ENCODE results near the gene PCCA.
"Not testable (repeated sequence)": the region's sequence is repeated elsewhere in the genome, so short reads cannot be mapped to it uniquely, and the experiment has no call there.

The PCCA gene

GRCh38 chr13:100524688-100525087, 435.8 kb downstream of the PCCA start:
- not testable (repeated sequence) for H3K4me1 ChIP-seq (ENCODE audit: control insufficient read depth, low read depth, low read length); H3K23ac ChIP-seq (ENCODE audit: low read length); H3K36me3 ChIP-seq (ENCODE audit: control insufficient read depth, insufficient read depth, low read length); H3K56ac ChIP-seq (ENCODE audit: low read length); H3K27ac ChIP-seq (ENCODE audit: low read depth, low read length); H2BK120ac ChIP-seq (ENCODE audit: low read depth, low read length); H3K79me2 ChIP-seq (ENCODE audit: control insufficient read depth, insufficient read depth, low read length); H3K79me1 ChIP-seq (ENCODE audit: low read length); H3K27me3 ChIP-seq (ENCODE audit: insufficient read depth, low read length, poor library complexity); DNase-seq; H3K4me2 ChIP-seq (ENCODE audit: low read length); H3K4me3 ChIP-seq (ENCODE audit: low read length); H3K4ac ChIP-seq (ENCODE audit: low read depth, low read length); H2BK15ac ChIP-seq (replicated peaks; ENCODE audit: low read depth); H3K18ac ChIP-seq (ENCODE audit: low read length); H2BK5ac ChIP-seq (ENCODE audit: low read length); H4K8ac ChIP-seq (ENCODE audit: low read depth, low read length); H3K9ac ChIP-seq (ENCODE audit: low read length); H2AK5ac ChIP-seq (ENCODE audit: low read length); H4K5ac ChIP-seq (ENCODE audit: low read length)
- WGBS (ENCODE audit: extremely low coverage, insufficient coverage, low lambda C conversion rate), result no CpG with 5 or more reads among the region's 5 CpGs

GRCh38 chr13:100525453-100526317, 436.8 kb downstream of the PCCA start:
- no peak overlapping the region for H3K9ac ChIP-seq (ENCODE audit: low read length)
- H4K8ac ChIP-seq (ENCODE audit: low read depth, low read length), result no peak overlapping the region
- H3K18ac ChIP-seq (ENCODE audit: low read length), result no peak overlapping the region
- WGBS (ENCODE audit: extremely low coverage, insufficient coverage, low lambda C conversion rate), result no CpG with 5 or more reads among the region's 17 CpGs
- H2BK15ac ChIP-seq (replicated peaks; ENCODE audit: low read depth), result no peak overlapping the region
- no peak overlapping the region for H3K4ac ChIP-seq (ENCODE audit: low read depth, low read length)
- H3K79me2 ChIP-seq (ENCODE audit: control insufficient read depth, insufficient read depth, low read length), result no peaks in the 10 kb centered on the region
- no peak overlapping the region for H3K27ac ChIP-seq (ENCODE audit: low read depth, low read length)
- no peak overlapping the region for H2AK5ac ChIP-seq (ENCODE audit: low read length)
- H3K27me3 ChIP-seq (ENCODE audit: insufficient read depth, low read length, poor library complexity), result no peaks in the 10 kb centered on the region
- no peak for DNase-seq
- H3K4me2 ChIP-seq (ENCODE audit: low read length), result no peak overlapping the region
- H2BK120ac ChIP-seq (ENCODE audit: low read depth, low read length), result no peak overlapping the region
- no peak overlapping the region for H3K4me3 ChIP-seq (ENCODE audit: low read length)
- H3K36me3 ChIP-seq (ENCODE audit: control insufficient read depth, insufficient read depth, low read length), result no peaks in the 10 kb centered on the region
- no peak overlapping the region for H2BK5ac ChIP-seq (ENCODE audit: low read length)
- H3K23ac ChIP-seq (ENCODE audit: low read length), result no peak overlapping the region
- peaks cover 2% of the 10 kb centered on the region for H3K4me1 ChIP-seq (ENCODE audit: control insufficient read depth, low read depth, low read length)
- no peak overlapping the region for H3K56ac ChIP-seq (ENCODE audit: low read length)
- no peak overlapping the region for H4K5ac ChIP-seq (ENCODE audit: low read length)
- H3K79me1 ChIP-seq (ENCODE audit: low read length), result no peaks in the 10 kb centered on the region

GRCh38 chr13:100526318-100527000, 437.6 kb downstream of the PCCA start:
- H3K4me3 ChIP-seq (ENCODE audit: low read length), result no peak overlapping the region
- H3K56ac ChIP-seq (ENCODE audit: low read length), result no peak overlapping the region
- WGBS (ENCODE audit: extremely low coverage, insufficient coverage, low lambda C conversion rate), result no CpG with 5 or more reads among the region's 27 CpGs
- no peak overlapping the region for H2BK120ac ChIP-seq (ENCODE audit: low read depth, low read length)
- H3K4ac ChIP-seq (ENCODE audit: low read depth, low read length), result no peak overlapping the region
- no peak overlapping the region for H2BK5ac ChIP-seq (ENCODE audit: low read length)
- H3K27ac ChIP-seq (ENCODE audit: low read depth, low read length), result no peak overlapping the region
- H2BK15ac ChIP-seq (replicated peaks; ENCODE audit: low read depth), result no peak overlapping the region
- no peak for DNase-seq
- H3K4me1 ChIP-seq (ENCODE audit: control insufficient read depth, low read depth, low read length), result peaks cover 2% of the 10 kb centered on the region
- H3K79me2 ChIP-seq (ENCODE audit: control insufficient read depth, insufficient read depth, low read length), result no peaks in the 10 kb centered on the region
- no peak overlapping the region for H2AK5ac ChIP-seq (ENCODE audit: low read length)
- H4K5ac ChIP-seq (ENCODE audit: low read length), result no peak overlapping the region
- H3K23ac ChIP-seq (ENCODE audit: low read length), result no peak overlapping the region
- no peaks in the 10 kb centered on the region for H3K36me3 ChIP-seq (ENCODE audit: control insufficient read depth, insufficient read depth, low read length)
- H3K27me3 ChIP-seq (ENCODE audit: insufficient read depth, low read length, poor library complexity), result no peaks in the 10 kb centered on the region
- H4K8ac ChIP-seq (ENCODE audit: low read depth, low read length), result no peak overlapping the region
- no peaks in the 10 kb centered on the region for H3K79me1 ChIP-seq (ENCODE audit: low read length)
- H3K9ac ChIP-seq (ENCODE audit: low read length), result no peak overlapping the region
- H3K4me2 ChIP-seq (ENCODE audit: low read length), result no peak overlapping the region
- no peak overlapping the region for H3K18ac ChIP-seq (ENCODE audit: low read length)

GRCh38 chr13:100527644-100528043, 438.8 kb downstream of the PCCA start:
- no peak overlapping the region for H3K56ac ChIP-seq (ENCODE audit: low read length)
- H3K23ac ChIP-seq (ENCODE audit: low read length), result no peak overlapping the region
- no peak overlapping the region for H4K5ac ChIP-seq (ENCODE audit: low read length)
- no peak overlapping the region for H2BK120ac ChIP-seq (ENCODE audit: low read depth, low read length)
- H3K9ac ChIP-seq (ENCODE audit: low read length), result no peak overlapping the region
- no peak overlapping the region for H3K4me3 ChIP-seq (ENCODE audit: low read length)
- H3K18ac ChIP-seq (ENCODE audit: low read length), result no peak overlapping the region
- WGBS (ENCODE audit: extremely low coverage, insufficient coverage, low lambda C conversion rate), result no CpG with 5 or more reads among the region's 9 CpGs
- H3K4ac ChIP-seq (ENCODE audit: low read depth, low read length), result no peak overlapping the region
- H3K79me2 ChIP-seq (ENCODE audit: control insufficient read depth, insufficient read depth, low read length), result no peaks in the 10 kb centered on the region
- DNase-seq, result no peak
- H3K27ac ChIP-seq (ENCODE audit: low read depth, low read length), result no peak overlapping the region
- H3K4me2 ChIP-seq (ENCODE audit: low read length), result no peak overlapping the region
- no peak overlapping the region for H2BK15ac ChIP-seq (replicated peaks; ENCODE audit: low read depth)
- no peaks in the 10 kb centered on the region for H3K27me3 ChIP-seq (ENCODE audit: insufficient read depth, low read length, poor library complexity)
- no peaks in the 10 kb centered on the region for H3K36me3 ChIP-seq (ENCODE audit: control insufficient read depth, insufficient read depth, low read length)
- H4K8ac ChIP-seq (ENCODE audit: low read depth, low read length), result no peak overlapping the region
- no peaks in the 10 kb centered on the region for H3K79me1 ChIP-seq (ENCODE audit: low read length)
- no peak overlapping the region for H2AK5ac ChIP-seq (ENCODE audit: low read length)
- no peaks in the 10 kb centered on the region for H3K4me1 ChIP-seq (ENCODE audit: control insufficient read depth, low read depth, low read length)
- H2BK5ac ChIP-seq (ENCODE audit: low read length), result no peak overlapping the region

- no CpG with 5 or more reads among the region's 9 CpGs for WGBS (ENCODE audit: extremely low coverage, insufficient coverage, low lambda C conversion rate)
- no peaks in the 10 kb centered on the region for H3K4me1 ChIP-seq (ENCODE audit: control insufficient read depth, low read depth, low read length)
Observed at GRCh38 chr13:100528353-100528752, 439.5 kb downstream of the PCCA start.

More at GRCh38 chr13:100528353-100528752, 439.5 kb downstream of the PCCA start:
- Histone ChIP-seq H3K79me2 (ENCODE audit: control insufficient read depth, insufficient read depth, low read length) (no peaks in the 10 kb centered on the region), H3K23ac (ENCODE audit: low read length) (no peak overlapping the region), H3K4me2 (ENCODE audit: low read length) (no peak overlapping the region), H3K18ac (ENCODE audit: low read length) (no peak overlapping the region), H3K4ac (ENCODE audit: low read depth, low read length) (no peak overlapping the region), H3K27me3 (ENCODE audit: insufficient read depth, low read length, poor library complexity) (no peaks in the 10 kb centered on the region), H3K79me1 (ENCODE audit: low read length) (no peaks in the 10 kb centered on the region), H2BK5ac (ENCODE audit: low read length) (no peak overlapping the region), H2BK120ac (ENCODE audit: low read depth, low read length) (no peak overlapping the region), H3K36me3 (ENCODE audit: control insufficient read depth, insufficient read depth, low read length) (no peaks in the 10 kb centered on the region), H3K27ac (ENCODE audit: low read depth, low read length) (no peak overlapping the region), H4K8ac (ENCODE audit: low read depth, low read length) (no peak overlapping the region), H3K9ac (ENCODE audit: low read length) (no peak overlapping the region), H2BK15ac (replicated peaks; ENCODE audit: low read depth) (no peak overlapping the region), H3K4me3 (ENCODE audit: low read length) (no peak overlapping the region), H4K5ac (ENCODE audit: low read length) (no peak overlapping the region), H3K56ac (ENCODE audit: low read length) (no peak overlapping the region), H2AK5ac (ENCODE audit: low read length) (no peak overlapping the region)
- DNase-seq, result no peak

Measured in mesendoderm (in vitro differentiated cells).